ENCODE measurements around the gene ZNF384.
"Not testable (repeated sequence)": the region's sequence is repeated elsewhere in the genome, so short reads cannot be mapped to it uniquely, and the experiment has no call there.

ZNF384 gene

GRCh38 chr12:6688999-6689882 lies at the start of gene ZNF384:
Gene ZNF384 (minus strand): TSS chr12:6689375. CDS start chr12:6679520, 9,855 bp downstream.
- DNase-seq (ENCODE audit: low read depth, low spot score), result peak; percentile 99

GRCh38 chr12:6736754-6737153 lies 47.6 kb upstream of the ZNF384 start:
- DNase-seq (ENCODE audit: low read depth, low spot score), result no peak

- peak; percentile 73 for DNase-seq (ENCODE audit: low read depth, low spot score)
Observed at GRCh38 chr12:6735448-6736191, 46.4 kb upstream of the ZNF384 start.

GRCh38 chr12:6734506-6735387 lies 45.6 kb upstream of the ZNF384 start:
- DNase-seq (ENCODE audit: low read depth, low spot score), result no peak

GRCh38 chr12:6730169-6730568 lies 41.0 kb upstream of the ZNF384 start:
- no peak for DNase-seq (ENCODE audit: low read depth, low spot score)

GRCh38 chr12:6729186-6729585 lies 40.0 kb upstream of the ZNF384 start:
- no peak for DNase-seq (ENCODE audit: low read depth, low spot score)

- DNase-seq (ENCODE audit: low read depth, low spot score), result no peak
Observed at GRCh38 chr12:6725350-6725749, 36.2 kb upstream of the ZNF384 start.

- no peak for DNase-seq (ENCODE audit: low read depth, low spot score)
Observed at GRCh38 chr12:6724409-6724797, 35.2 kb upstream of the ZNF384 start.

GRCh38 chr12:6723607-6724408 lies 34.6 kb upstream of the ZNF384 start, which contains the start of gene COPS7A:
Gene COPS7A (plus strand): TSS chr12:6724046. CDS start chr12:6724657, 611 bp downstream.
- peak; percentile 99 for DNase-seq (ENCODE audit: low read depth, low spot score)

GRCh38 chr12:6722863-6723262 lies 33.7 kb upstream of the ZNF384 start:
- no peak for DNase-seq (ENCODE audit: low read depth, low spot score)

- DNase-seq (ENCODE audit: low read depth, low spot score), result no peak
Observed at GRCh38 chr12:6716874-6717437, 27.8 kb upstream of the ZNF384 start.

GRCh38 chr12:6716031-6716873 lies 27.1 kb upstream of the ZNF384 start:
- not testable (repeated sequence) for DNase-seq (ENCODE audit: low read depth, low spot score)

GRCh38 chr12:6708960-6709394 lies 19.8 kb upstream of the ZNF384 start:
- DNase-seq (ENCODE audit: low read depth, low spot score), result no peak

- DNase-seq (ENCODE audit: low read depth, low spot score), result not testable (repeated sequence)
Observed at GRCh38 chr12:6708351-6708750, 19.2 kb upstream of the ZNF384 start.

GRCh38 chr12:6703631-6704030 lies 14.5 kb upstream of the ZNF384 start:
- DNase-seq (ENCODE audit: low read depth, low spot score), result no peak

- no peak for DNase-seq (ENCODE audit: low read depth, low spot score)
Observed at GRCh38 chr12:6701078-6701768, 12.0 kb upstream of the ZNF384 start.

- peak; percentile 84 for DNase-seq (ENCODE audit: low read depth, low spot score)
Observed at GRCh38 chr12:6700646-6701051, 11.5 kb upstream of the ZNF384 start, which contains the start of gene PIANP. Gene PIANP (minus strand): TSS chr12:6700815. CDS start chr12:6698061, 2,754 bp downstream.

- DNase-seq (ENCODE audit: low read depth, low spot score), result peak; percentile 61
Observed at GRCh38 chr12:6699989-6700645, 10.9 kb upstream of the ZNF384 start.

Measured in astrocyte of the hippocampus (primary cell).